NCI-H82 treated with DMSO at 0.1 percent for 48 hours (cell line): ENCODE data around the gene RBCK1.
"Not testable (repeated sequence)": the region's sequence is repeated elsewhere in the genome, so short reads cannot be mapped to it uniquely, and the experiment has no call there.

Experiments used
- DNase-seq: peaks from one replicate; lab custom pipeline; 2025; ENCODE audit not compliant: unreplicated experiment; lab: John Stamatoyannopoulos, UW

Gene RBCK1

DNA sequence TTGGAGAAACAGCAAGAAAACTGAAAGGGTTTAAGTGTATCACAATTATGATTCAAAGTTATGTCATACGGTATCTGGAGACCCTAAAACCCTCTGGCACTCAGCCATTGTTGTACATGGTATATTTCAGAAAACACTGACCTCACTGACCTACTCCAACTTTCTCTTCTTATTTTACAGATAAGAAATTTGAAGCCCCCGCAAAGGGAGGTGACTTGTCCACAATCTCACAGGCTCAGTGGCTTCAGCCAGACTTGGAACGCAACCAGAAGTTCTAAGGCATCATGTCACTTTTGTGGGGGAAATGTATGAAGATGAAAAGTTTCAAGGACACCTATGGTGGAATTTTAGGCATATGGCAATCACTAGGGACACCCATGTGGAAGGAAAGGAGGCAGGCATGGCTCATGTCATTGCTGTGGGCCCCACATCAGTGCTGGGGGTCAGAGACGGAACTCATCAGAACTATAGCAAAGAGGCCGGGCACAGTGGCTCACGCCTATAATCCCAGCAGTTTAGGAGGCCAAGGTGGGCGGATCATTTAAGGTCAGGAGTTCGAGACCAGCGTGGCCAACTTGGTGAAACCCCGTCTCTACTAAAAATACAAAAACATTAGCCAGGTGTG lies 32.7 kb upstream of the RBCK1 start:
- DNase-seq, result no peak

DNA sequence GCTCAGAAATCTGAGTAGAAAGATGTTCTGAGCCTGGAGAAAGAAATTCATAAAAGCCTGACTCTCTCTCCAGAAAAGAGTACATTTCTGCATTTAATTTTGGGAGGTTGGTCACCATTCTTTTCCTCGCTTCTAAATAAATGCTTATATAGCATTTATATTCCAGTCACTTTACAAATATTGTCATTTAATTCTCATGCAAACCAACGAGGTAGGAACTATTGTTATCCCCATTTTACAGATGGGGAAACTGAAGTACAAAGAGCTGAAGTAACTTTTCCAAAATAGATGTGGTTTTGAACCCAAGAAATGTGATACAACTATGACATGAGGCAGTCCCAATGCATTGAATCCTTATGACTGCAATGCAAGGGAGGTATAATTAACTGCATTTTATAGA lies 32.0 kb upstream of the RBCK1 start:
- no peak for DNase-seq

- peak; percentile 76 for DNase-seq
These were observed 31.3 kb upstream of the RBCK1 start for GRCh38 chr20:376750-377149.

- DNase-seq, result not testable (repeated sequence)
These were observed 30.5 kb upstream of the RBCK1 start for GRCh38 chr20:377578-377977.

- DNase-seq, result no peak
These were observed 29.1 kb upstream of the RBCK1 start for GRCh38 chr20:378961-379336.

GRCh38 chr20:380763-381580 lies 27.1 kb upstream of the RBCK1 start:
- peak; percentile 15 for DNase-seq

GRCh38 chr20:381581-382290 lies 26.4 kb upstream of the RBCK1 start:
- peak; percentile 82 for DNase-seq

DNA sequence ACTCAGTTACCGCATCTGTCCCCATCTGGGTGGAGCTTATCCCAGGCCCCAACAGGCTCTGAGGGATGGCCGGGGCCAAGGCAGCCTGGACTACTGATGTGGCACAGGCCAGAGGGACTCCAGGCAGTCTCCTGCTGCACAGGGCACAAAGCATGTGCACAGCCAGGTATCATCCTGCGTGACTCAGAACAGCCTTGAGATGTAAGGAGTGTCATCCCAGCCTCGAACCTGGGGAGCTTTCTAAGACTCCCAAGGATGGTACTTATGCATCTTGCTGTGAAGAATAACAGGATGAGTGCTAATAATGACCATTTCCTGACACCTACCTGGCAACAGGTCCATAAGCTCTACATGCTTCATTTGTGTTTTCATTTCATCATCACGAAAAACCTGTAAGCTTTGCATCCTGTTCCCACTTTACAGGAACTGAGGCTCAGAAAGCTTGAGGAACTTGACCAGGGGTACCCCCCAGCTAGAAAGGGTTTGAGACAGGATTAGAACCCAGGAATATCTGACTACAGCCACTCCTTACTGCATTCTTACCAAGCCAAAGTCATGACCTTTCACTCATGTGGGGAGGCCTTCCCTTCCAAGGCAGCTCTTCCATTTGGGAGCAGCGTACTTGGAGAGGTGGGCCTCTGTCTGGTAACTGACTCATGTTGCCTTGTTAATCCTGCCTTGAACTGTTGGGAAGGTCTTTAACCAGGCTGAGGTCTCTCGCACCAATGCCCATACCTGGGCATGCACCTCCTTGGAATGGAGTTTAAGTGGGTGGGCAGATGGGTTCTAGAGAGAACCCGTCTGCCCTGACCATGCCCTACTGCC lies 25.6 kb upstream of the RBCK1 start:
- DNase-seq, result no peak

- DNase-seq, result no peak
These were observed 24.2 kb upstream of the RBCK1 start for GRCh38 chr20:383889-384288.

- no peak for DNase-seq
These were observed 23.4 kb upstream of the RBCK1 start for GRCh38 chr20:384723-385122.

GRCh38 chr20:385448-385847 lies 22.7 kb upstream of the RBCK1 start:
- no peak for DNase-seq

DNA sequence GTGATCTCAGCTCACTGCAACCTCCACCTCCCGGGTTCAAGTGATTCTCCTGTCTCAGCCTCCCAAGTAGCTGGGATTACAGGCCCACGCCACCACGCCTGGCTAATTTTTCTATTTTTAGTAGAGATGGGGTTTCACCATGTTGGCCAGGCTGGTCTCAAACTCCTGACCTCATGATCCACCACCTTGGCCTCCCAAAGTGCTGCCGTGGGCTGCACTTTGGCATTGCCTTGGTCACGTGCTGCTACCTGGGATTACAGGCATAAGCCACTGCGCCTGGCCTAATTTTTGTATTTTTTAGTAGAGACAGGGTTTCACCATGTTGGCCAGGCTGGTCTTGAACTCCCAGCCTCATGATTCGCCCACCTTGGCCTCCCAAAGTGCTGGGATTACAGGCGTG lies 21.5 kb upstream of the RBCK1 start:
- DNase-seq, result not testable (repeated sequence)

- no peak for DNase-seq
These were observed 20.6 kb upstream of the RBCK1 start for GRCh38 chr20:387520-387919.

GRCh38 chr20:388034-388994 lies 19.8 kb upstream of the RBCK1 start:
- DNase-seq, result no peak

DNA sequence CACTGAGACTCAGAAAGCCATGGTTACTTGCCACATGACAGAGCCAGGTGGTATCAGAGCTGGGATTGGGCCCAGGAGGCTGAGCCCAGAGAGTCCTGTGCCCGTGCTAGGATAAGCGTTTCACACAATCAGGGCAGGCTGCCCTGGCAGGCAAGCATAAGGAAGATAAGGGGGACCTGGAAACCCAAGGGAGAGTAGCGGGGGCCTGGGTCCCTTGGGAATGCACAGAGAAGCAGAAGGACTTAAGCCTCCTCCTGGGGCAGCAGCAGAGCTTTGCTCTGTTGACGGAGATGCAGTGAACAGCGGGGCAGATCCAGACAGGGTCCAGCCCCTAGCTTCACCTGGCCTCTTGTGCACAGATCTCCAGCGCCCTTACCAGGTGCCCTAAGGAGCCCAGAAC lies 18.9 kb upstream of the RBCK1 start:
- no peak for DNase-seq

DNA sequence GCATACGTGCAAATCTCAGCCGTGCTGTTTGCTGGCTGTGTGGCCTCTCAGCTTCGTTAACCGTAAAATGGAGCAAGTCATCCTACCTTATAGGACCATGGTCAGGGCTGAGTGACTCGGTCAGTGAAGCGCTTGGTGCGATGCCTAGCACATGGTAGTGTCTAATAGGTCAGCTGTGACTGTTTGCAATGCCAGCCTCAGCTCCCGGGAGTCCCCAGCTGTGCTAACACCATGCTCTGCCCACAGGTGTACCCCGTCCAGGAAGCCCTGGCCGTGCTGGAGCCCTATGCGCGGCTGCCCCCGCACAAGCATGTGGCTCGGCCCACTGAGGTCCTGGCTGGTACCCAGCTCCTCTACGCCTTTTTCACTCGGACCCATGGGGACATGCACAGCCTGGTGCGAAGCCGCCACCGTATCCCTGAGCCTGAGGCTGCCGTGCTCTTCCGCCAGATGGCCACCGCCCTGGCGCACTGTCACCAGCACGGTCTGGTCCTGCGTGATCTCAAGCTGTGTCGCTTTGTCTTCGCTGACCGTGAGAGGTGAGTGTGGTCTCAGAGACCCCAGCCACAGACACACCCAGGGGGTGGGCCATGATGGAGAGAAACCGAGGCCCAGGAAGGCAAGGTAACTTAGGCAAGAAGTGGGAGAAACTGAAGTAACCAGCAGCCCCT lies 16.9 kb upstream of the RBCK1 start:
- DNase-seq, result no peak

DNA sequence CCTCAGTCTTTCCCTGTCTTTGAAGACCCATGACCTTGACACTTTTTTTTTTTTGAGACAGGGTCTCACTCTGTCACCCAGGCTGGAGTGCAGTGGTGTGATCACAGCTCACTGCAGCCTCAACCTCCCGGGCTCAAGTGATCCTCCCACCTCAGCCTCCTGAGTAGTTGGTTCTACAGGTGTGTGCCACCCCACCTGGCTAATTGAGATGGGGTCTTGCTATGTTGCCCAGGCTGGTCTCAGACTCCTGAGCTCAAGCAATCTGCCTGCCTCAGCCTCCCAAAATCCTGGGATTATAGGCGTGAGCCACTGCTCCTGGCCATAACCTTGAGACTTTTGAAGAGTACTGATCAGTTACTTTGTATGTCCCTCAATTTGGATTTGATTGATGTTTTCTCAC lies 14.8 kb upstream of the RBCK1 start:
- not testable (repeated sequence) for DNase-seq

- no peak for DNase-seq
These were observed 11.9 kb upstream of the RBCK1 start for GRCh38 chr20:396252-396618.

GRCh38 chr20:396619-397431 lies 11.3 kb upstream of the RBCK1 start:
- no peak for DNase-seq
